Glutamatergic neuron (in vitro differentiated cells): ENCODE data around the gene TBX6. TPM values are rescaled to one million over a fixed set of nuclear protein-coding genes. Genes with fewer than 3 reads are reported as not detected.

Experiments
- DNase-seq: peaks from one replicate; pipeline ENCODE4 v3.0.0; 2022
- H3K27ac Mint-ChIP-seq: one replicate; pipeline ENCODE4 v1.8.0; 2020; ENCODE audit warnings: mild to moderate bottlenecking, mixed read lengths, inconsistent platforms; ENCODE audit not compliant: unreplicated experiment
- H3K27me3 Mint-ChIP-seq: one replicate; pipeline ENCODE4 v1.8.0; 2020; ENCODE audit warnings: mild to moderate bottlenecking, moderate library complexity, mixed read lengths, inconsistent platforms; ENCODE audit not compliant: unreplicated experiment
- H3K36me3 Mint-ChIP-seq: one replicate; pipeline ENCODE4 v1.8.0; 2020; ENCODE audit warnings: mild to moderate bottlenecking, mixed read lengths, inconsistent platforms; ENCODE audit not compliant: unreplicated experiment
- H3K4me1 Mint-ChIP-seq: one replicate; pipeline ENCODE4 v1.8.0; 2020; ENCODE audit warnings: mild to moderate bottlenecking, low read depth, mixed read lengths, inconsistent platforms; ENCODE audit not compliant: unreplicated experiment
- H3K4me3 Mint-ChIP-seq: one replicate; pipeline ENCODE4 v1.8.0; 2020; ENCODE audit warnings: mild to moderate bottlenecking, mixed read lengths, inconsistent platforms; ENCODE audit not compliant: unreplicated experiment
- H3K9me3 Mint-ChIP-seq: one replicate; pipeline ENCODE4 v1.8.0; 2020; ENCODE audit warnings: mild to moderate bottlenecking, moderate library complexity, mixed read lengths, inconsistent platforms; ENCODE audit not compliant: unreplicated experiment
- CTCF ChIP-seq: fragments of 200-600 bp; sonication (generic); IDR thresholded peaks from one replicate; pipeline ENCODE4 v1.5.0; 2021; ENCODE audit not compliant: partially characterized antibody, unreplicated experiment
- total RNA-seq: library from RNA; stranded (reverse); fragmentation: NEBNext Ultra II Directional; extraction: Animal tissue kit (Norgen Biotek cat#: 25700); gene quantifications from one replicate; pipeline ENCODE4 v1.2.1, GENCODE V29; 2021; ENCODE audit not compliant: unreplicated experiment

The TBX6 gene
- total RNA-seq, 1 donor from 2014 or later: 0.86 TPM

DNA sequence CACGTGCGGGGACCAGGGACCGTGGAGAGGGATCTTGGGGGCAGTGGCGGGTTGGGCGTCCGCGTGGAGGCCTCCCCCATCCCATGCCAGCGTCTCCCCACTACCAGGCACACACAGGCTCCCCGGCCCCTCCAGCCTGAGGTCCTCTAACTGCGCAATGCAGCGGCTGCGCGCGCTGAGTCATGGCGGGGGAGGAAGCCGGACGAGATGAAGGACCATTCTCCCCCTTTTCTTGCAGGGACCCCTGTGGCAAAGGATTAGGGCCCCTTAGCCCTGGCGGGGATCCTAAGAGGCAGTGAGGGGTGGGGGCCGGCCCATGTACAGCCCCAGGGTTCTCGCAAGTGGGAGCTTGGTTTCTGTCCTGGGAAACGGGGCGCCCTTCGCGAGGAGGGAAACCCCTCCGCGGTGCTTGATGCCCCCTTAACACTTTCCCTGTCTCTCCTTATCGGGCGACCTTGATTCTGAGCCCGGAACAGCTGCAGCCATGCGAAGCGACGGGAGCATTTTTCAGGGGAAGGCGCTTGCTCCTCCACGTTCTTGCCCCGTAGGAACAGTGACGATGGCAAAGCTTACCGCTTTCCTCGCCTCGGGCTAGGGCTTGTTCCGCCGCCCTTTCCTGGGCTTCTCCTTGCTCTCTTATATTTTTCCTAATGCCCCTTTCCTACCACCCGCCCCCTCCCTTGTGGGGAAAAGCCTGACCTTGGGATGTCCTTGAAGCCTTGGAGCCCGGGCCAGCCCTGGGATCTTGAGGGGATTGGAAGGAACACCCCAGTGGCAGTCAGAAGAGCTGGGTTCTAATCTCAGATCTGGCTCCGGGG, 25.6 kb downstream of the TBX6 start:
- Mint-ChIP-seq H3K9me3 (peaks cover 5% of the 10 kb centered on the region), H3K27me3 (peaks cover 5% of the 10 kb centered on the region), H3K4me3 (peak overlapping the region; percentile 95), H3K36me3 (no peaks in the 10 kb centered on the region), H3K4me1 (peaks cover 10% of the 10 kb centered on the region), H3K27ac (peak overlapping the region; percentile 80)
- no peak for TF ChIP-seq CTCF
- no peak for DNase-seq

DNA sequence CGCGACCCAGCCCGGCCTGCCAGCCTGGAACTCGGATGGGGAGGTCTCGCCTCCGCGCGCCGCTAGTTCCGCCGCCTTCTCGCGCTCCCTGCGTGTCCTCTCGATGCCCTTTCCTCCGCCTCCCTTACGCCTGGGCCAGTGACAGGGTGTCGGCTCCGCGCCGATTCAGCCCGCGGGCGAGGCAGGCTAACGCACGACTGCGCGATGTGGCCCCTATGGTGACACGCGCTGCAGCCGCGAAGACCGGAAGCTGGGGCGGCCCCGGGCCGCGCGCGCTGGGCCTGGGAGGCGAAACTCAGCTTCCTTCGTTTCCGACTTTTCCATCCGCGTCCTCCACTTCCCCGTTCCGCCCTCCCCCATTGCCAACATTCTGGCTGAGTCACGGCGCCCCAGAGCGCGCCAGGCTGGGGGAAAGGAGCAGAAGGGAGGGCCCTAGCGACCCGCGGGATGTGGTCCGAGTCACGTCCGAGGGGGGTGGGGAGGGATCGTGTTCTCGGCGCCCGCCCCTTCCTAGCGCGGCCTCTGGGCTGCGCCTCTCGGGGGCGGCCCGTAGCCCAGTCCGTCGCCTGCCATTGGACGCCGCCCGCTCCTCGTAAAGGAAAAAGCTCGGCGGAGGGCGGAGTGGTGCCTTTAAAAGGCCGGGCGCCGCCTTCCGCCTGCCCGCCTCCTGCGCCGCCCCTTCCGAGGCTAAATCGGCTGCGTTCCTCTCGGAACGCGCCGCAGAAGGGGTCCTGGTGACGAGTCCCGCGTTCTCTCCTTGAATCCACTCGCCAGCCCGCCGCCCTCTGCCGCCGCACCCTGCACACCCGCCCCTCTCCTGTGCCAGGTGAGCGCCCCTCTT, 26.4 kb downstream of the TBX6 start, which contains the start of gene ALDOA:
TSS of gene ALDOA (plus strand) at position 659 of the 841 bp plus-strand sequence. CDS start 1,138 bp downstream, outside the sequence.
- H3K36me3 Mint-ChIP-seq: no peaks in the 10 kb centered on the region
- peaks cover 18% of the 10 kb centered on the region for H3K4me1 Mint-ChIP-seq
- peak; percentile 93 for DNase-seq
- peaks cover 5% of the 10 kb centered on the region for H3K9me3 Mint-ChIP-seq
- H3K27me3 Mint-ChIP-seq: peaks cover 9% of the 10 kb centered on the region
- peak within 1 kb of the TSS; percentile 80 for H3K27ac Mint-ChIP-seq
- peak within 1 kb of the TSS; percentile 95 for H3K4me3 Mint-ChIP-seq
- TF ChIP-seq CTCF: no peak

GRCh38 chr16:30064729-30065101, 27.0 kb downstream of the TBX6 start:
- Mint-ChIP-seq H3K27me3 (peaks cover 9% of the 10 kb centered on the region), H3K27ac (peak overlapping the region; percentile 80), H3K36me3 (no peaks in the 10 kb centered on the region), H3K4me1 (peaks cover 18% of the 10 kb centered on the region), H3K4me3 (peak overlapping the region; percentile 94), H3K9me3 (peaks cover 5% of the 10 kb centered on the region)
- TF ChIP-seq CTCF: no peak
- no peak for DNase-seq

DNA sequence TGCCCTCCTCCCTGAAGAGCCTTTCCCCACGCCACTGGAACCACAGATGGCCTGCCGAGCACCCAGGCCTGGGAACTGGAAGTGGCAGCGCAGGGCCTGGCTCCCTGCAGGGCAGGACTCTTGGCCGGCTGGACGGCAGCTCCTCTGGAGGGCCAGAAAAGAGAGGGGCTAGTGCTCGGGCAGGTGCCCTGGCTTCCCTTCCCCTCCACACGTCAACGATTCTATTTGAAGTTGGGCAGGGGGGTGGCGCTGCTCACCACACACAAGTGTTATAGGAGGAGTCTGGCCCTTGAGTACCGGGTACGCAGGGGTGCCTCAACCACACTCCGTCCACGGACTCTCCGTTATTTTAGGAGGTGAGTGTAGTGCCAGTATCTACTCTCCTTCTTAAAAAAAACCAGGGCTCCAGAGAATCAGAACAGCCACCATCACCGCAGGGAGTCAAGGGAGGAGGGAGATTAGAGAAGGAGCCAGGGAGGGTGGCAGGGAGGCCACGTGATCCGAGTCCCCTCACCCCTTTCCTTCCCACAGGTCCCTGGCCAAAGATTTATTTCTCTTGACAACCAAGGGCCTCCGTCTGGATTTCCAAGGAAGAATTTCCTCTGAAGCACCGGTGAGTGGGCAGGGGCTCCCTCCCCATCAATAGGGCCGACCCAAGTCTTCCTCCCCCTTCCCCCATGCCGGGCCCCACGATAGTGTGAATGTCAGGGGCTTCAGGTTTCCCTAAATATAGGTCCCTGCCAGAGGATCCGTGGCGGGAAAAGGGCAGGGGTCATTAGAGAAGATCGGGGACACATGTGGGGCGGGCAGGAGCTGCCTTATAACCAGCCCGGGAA, 27.6 kb downstream of the TBX6 start:
- TF ChIP-seq CTCF: no peak
- peaks cover 18% of the 10 kb centered on the region for H3K4me1 Mint-ChIP-seq
- H3K36me3 Mint-ChIP-seq: no peaks in the 10 kb centered on the region
- peak overlapping the region; percentile 80 for H3K27ac Mint-ChIP-seq
- peaks cover 9% of the 10 kb centered on the region for H3K27me3 Mint-ChIP-seq
- DNase-seq: no peak
- peak overlapping the region; percentile 94 for H3K4me3 Mint-ChIP-seq
- H3K9me3 Mint-ChIP-seq: peaks cover 5% of the 10 kb centered on the region
